IMR-90 (cell line): ENCODE results near the gene ZNF214.

Experiments used
- BHLHE40 ChIP-seq: fragments of 150-350 bp; IDR thresholded peaks from 2 replicates; pipeline ENCODE4 v1.6.1; 2016; ENCODE audit warnings: mild to moderate bottlenecking, low read depth, low read length
- CEBPB ChIP-seq: IDR thresholded peaks from 2 replicates; pipeline ENCODE4 v1.6.1; 2012; ENCODE audit warnings: low read depth, low read length, improper control_type of control experiment
- CHD1 ChIP-seq: IDR thresholded peaks from 2 replicates; pipeline ENCODE4 v1.6.1; 2012; ENCODE audit warnings: low read depth, low read length, improper control_type of control experiment
- ELK1 ChIP-seq: fragments of 150-350 bp; IDR thresholded peaks from 2 replicates; pipeline ENCODE4 v1.6.1; 2016; ENCODE audit warnings: low read depth, mild to moderate bottlenecking, low read length, moderate library complexity, borderline replicate concordance
- FOS ChIP-seq: fragments of 150-350 bp; IDR thresholded peaks from 2 replicates; pipeline ENCODE4 v1.6.1; 2016; ENCODE audit warnings: low read depth, low read length
- MAFK ChIP-seq: IDR thresholded peaks from 2 replicates; pipeline ENCODE4 v1.6.1; 2012; ENCODE audit warnings: low read depth, low read length, improper control_type of control experiment
- MXI1 ChIP-seq: IDR thresholded peaks from 2 replicates; pipeline ENCODE4 v1.6.1; 2012; ENCODE audit warnings: low read depth, mild to moderate bottlenecking, low read length, moderate library complexity, borderline replicate concordance
- POLR2A ChIP-seq: IDR thresholded peaks from 2 replicates; pipeline ENCODE4 v1.6.1; 2012; ENCODE audit warnings: mild to moderate bottlenecking, low read depth, low read length
- RAD21 ChIP-seq: IDR thresholded peaks from 2 replicates; pipeline ENCODE4 v1.6.1; 2012; ENCODE audit warnings: low read length, improper control_type of control experiment
- RCOR1 ChIP-seq: IDR thresholded peaks from 2 replicates; pipeline ENCODE4 v1.6.1; 2012; ENCODE audit warnings: mild to moderate bottlenecking, low read length, improper control_type of control experiment; ENCODE audit not compliant: insufficient replicate concordance
- SMC3 ChIP-seq: fragments of 150-350 bp; IDR thresholded peaks from 2 replicates; pipeline ENCODE4 v1.6.1; 2016; ENCODE audit warnings: low read depth, mild to moderate bottlenecking, antibody characterized with exemption, low read length, moderate library complexity
- TF ChIP-seq, protein P1 (sequence below): conservative IDR thresholded peaks from 2 replicates; pipeline ENCODE4 v1.5.1; 2012; ENCODE audit warnings: mild to moderate bottlenecking, low read depth, low read length, improper control_type of control experiment
- TF ChIP-seq, protein P2 (sequence below): fragments of 150-350 bp; IDR thresholded peaks from 2 replicates; pipeline ENCODE4 v1.6.1; 2017; ENCODE audit warnings: mild to moderate bottlenecking, antibody characterized with exemption, low read length, low read depth

GRCh38 chr11:6962673-6963072 is 57.5 kb downstream of the ZNF214 start:
- TF ChIP-seq, protein P1, sequence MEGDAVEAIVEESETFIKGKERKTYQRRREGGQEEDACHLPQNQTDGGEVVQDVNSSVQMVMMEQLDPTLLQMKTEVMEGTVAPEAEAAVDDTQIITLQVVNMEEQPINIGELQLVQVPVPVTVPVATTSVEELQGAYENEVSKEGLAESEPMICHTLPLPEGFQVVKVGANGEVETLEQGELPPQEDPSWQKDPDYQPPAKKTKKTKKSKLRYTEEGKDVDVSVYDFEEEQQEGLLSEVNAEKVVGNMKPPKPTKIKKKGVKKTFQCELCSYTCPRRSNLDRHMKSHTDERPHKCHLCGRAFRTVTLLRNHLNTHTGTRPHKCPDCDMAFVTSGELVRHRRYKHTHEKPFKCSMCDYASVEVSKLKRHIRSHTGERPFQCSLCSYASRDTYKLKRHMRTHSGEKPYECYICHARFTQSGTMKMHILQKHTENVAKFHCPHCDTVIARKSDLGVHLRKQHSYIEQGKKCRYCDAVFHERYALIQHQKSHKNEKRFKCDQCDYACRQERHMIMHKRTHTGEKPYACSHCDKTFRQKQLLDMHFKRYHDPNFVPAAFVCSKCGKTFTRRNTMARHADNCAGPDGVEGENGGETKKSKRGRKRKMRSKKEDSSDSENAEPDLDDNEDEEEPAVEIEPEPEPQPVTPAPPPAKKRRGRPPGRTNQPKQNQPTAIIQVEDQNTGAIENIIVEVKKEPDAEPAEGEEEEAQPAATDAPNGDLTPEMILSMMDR = no peak
- TF ChIP-seq POLR2A (no peak), BHLHE40 (no peak), RCOR1 (no peak), SMC3 (no peak), FOS (no peak), CHD1 (no peak), RAD21 (no peak), MXI1 (no peak), MAFK (no peak), ELK1 (no peak), CEBPB (no peak)
- TF ChIP-seq, protein P2, sequence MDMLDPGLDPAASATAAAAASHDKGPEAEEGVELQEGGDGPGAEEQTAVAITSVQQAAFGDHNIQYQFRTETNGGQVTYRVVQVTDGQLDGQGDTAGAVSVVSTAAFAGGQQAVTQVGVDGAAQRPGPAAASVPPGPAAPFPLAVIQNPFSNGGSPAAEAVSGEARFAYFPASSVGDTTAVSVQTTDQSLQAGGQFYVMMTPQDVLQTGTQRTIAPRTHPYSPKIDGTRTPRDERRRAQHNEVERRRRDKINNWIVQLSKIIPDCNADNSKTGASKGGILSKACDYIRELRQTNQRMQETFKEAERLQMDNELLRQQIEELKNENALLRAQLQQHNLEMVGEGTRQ = no peak
